H7 (cell line): Measurements from ENCODE around the gene C16orf82. TPM values are rescaled to one million over a fixed set of nuclear protein-coding genes. Genes with fewer than 3 reads are reported as not detected.

ENCODE experiments used
- total RNA-seq: library from RNA; depleted of rRNA; stranded (reverse); fragments of >200 nt; shearing (Covaris generic); gene quantifications from 2 replicates; pipeline ENCODE4 v1.2.3, GENCODE V29; 2014; rRNA removed

Gene C16orf82
- total RNA-seq, 1 experiment from 2014 or later: not detected

Other genes starting within 250 kb of the C16orf82 start
- gene KDM8, start 136.6 kb downstream of the C16orf82 start, total RNA-seq: 7.6 and 12.2 TPM in 2 replicates
- 22.8 and 24.7 TPM in 2 replicates for gene NSMCE1, start 201.8 kb downstream of the C16orf82 start, total RNA-seq
- 17.5 and 29.0 TPM in 2 replicates for gene IL4R, start 247.0 kb downstream of the C16orf82 start, total RNA-seq